Measurements from ENCODE around the gene EHMT2. TPM values are rescaled to one million over a fixed set of nuclear protein-coding genes. Genes with fewer than 3 reads are reported as not detected.
A peak's percentile ranks its signal among the peaks of the same experiment; 100 is the strongest.

EHMT2 gene
- total RNA-seq (2012; rRNA removed): 36.4 and 38.0 TPM in 2 replicates
- polyA plus RNA-seq (2012; rRNA removed): 47.7 and 51.2 TPM in 2 replicates
- 31.6 and 49.6 TPM in 2 replicates for polyA plus RNA-seq (2012; cell fraction: cytosol; rRNA removed)
- polyA plus RNA-seq (2012; cell fraction: nucleus; rRNA removed; ENCODE audit: low replicate concordance): 155 and 310 TPM in 2 replicates
- Bru-seq, nascent RNA: percentile 59 among the genes with signal in this experiment
- BruChase-seq, experiment 1, labeled RNA remaining after a 6-hour chase: percentile 80 among the genes with signal in this experiment
- BruChase-seq, experiment 2, labeled RNA remaining after a 2-hour chase: percentile 72 among the genes with signal in this experiment
- long read RNA-seq, transcript EHMT2-203 (28 exons, 3,965 nt): major isoform, 14 of 51 reads
- long read RNA-seq, partial matches to known transcripts: 26 of 51 reads
- long read RNA-seq, other reads (novel, unspliced or antisense): 7 of 51 reads

GRCh38 chr6:31897612-31898382, at the start of gene EHMT2:
Gene EHMT2, minus strand, starts transcription at chr6:31897698. Its CDS starts 21 bp downstream, at chr6:31897677.
- H4K8ac ChIP-seq (ENCODE audit: low read depth in 2 of 2, low read length in 2 of 2): peak within 1 kb of the TSS; percentile 65 to 80; a peak in 3 of 4 replicates
- H2BK120ac ChIP-seq (ENCODE audit: low read depth, low read length): peak within 1 kb of the TSS; percentile 50; the same call in 1 of the 2 replicates
- peak within 1 kb of the TSS; percentile 63 for H2BK5ac ChIP-seq (ENCODE audit: low read depth, low read length, poor library complexity, severe bottlenecking)
- peak within 1 kb of the TSS; percentile 93 for H2AK9ac ChIP-seq (replicated peaks; ENCODE audit: low read depth, low read length, poor library complexity)
- peak; percentile 68 for DNase-seq
- peaks cover 7% of the 10 kb centered on the region for H4K20me1 ChIP-seq (ENCODE audit: insufficient read depth, low read length)
- in situ Hi-C loops (cut with MboI; ENCODE audit: low sequenced_read_pairs) (no loop called here), intact Hi-C loops (cut with micrococcal nuclease) (loop anchor here (1.0 kb wide), 1 partner anchor 55 kb away; no protein-coding TSS in a partner anchor), dilution Hi-C loops (cut with HindIII; ENCODE audit: low sequenced_read_pairs, unreplicated experiment) (no loop called here)
- ATAC-seq (ENCODE audit: low read depth): peak; percentile 48
- peak within 1 kb of the TSS; percentile 50; the same call in 1 of the 3 replicates for H2BK15ac ChIP-seq (ENCODE audit: low read depth, low read length)
- H3K4me1 ChIP-seq (ENCODE audit: control insufficient read depth, insufficient read depth, low read length): peaks cover 10% of the 10 kb centered on the region
- H3K9ac ChIP-seq (ENCODE audit: low read depth, low read length): peak within 1 kb of the TSS; percentile 91
- peak within 1 kb of the TSS; percentile 80 for H4K91ac ChIP-seq (ENCODE audit: insufficient read depth, low read depth, low read length)
- peak within 1 kb of the TSS; percentile 80 for H3K4ac ChIP-seq (ENCODE audit: low read depth, low read length)
- peak within 1 kb of the TSS; percentile 92 for H3K4me3 ChIP-seq (ENCODE audit: insufficient read depth, low read depth, low read length)
- peak within 1 kb of the TSS; percentile 93 for H2AFZ ChIP-seq (replicated peaks; ENCODE audit: low read length, poor library complexity)
- no peaks in the 10 kb centered on the region for H3K27me3 ChIP-seq (ENCODE audit: control insufficient read depth, insufficient read depth, low read length)
- H3K36me3 ChIP-seq (ENCODE audit: control insufficient read depth, insufficient read depth, low read length): peaks cover 18% of the 10 kb centered on the region
- no peak within 1 kb of the TSS for H2BK20ac ChIP-seq (ENCODE audit: low read depth, low read length)
- WGBS, 2 experiments (ENCODE audit: extremely low coverage in 2 of 2, insufficient read length in 1 of 2): 0% methylated on average over 20 of the region's 49 CpGs; no CpG with 5 or more reads in 1 of the 2 experiments
- peak within 1 kb of the TSS; percentile 80 for H2AK5ac ChIP-seq (ENCODE audit: low read depth, low read length)
- peak within 1 kb of the TSS; percentile 80 for H3K27ac ChIP-seq (ENCODE audit: insufficient read depth, low read length)
- H3K14ac ChIP-seq (replicated peaks; ENCODE audit: low read depth, low read length): peak within 1 kb of the TSS; percentile 86
- H3K56ac ChIP-seq (ENCODE audit: extremely low read depth, insufficient read depth, low read length): peak within 1 kb of the TSS; percentile 80
- TSS peak; percentile 65 for BruUV-seq (replicated peaks)
- H3K18ac ChIP-seq (ENCODE audit: low read depth, low read length): peak within 1 kb of the TSS; percentile 58
- POLR2A ChIA-PET (ENCODE audit: unreplicated experiment): interaction anchor here (0.6 to 1.2 kb wide), 2 partner anchors 55 to 273 kb away, joined by 3 read pairs; no protein-coding TSS in a partner anchor
- CTCF ChIA-PET: interaction anchor here (1.0 kb wide), 1 partner anchor 9 kb away, joined by 3 read pairs; no protein-coding TSS in a partner anchor
- peaks cover 27 to 58% of the 10 kb centered on the region in 2 experiments for H3K79me1 ChIP-seq (ENCODE audit: low read depth in 1 of 2, low read length in 2 of 2)
- no peaks in the 10 kb centered on the region for H3K9me3 ChIP-seq (ENCODE audit: control insufficient read depth, insufficient read depth, low read length)
- peak within 1 kb of the TSS; percentile 56 for H4K5ac ChIP-seq (ENCODE audit: low read depth, low read length)
- peak within 1 kb of the TSS; percentile 81 for H3K23ac ChIP-seq (ENCODE audit: low read depth, low read length)
- H3K4me2 ChIP-seq (ENCODE audit: low read depth, low read length): peak within 1 kb of the TSS; percentile 94
- peaks cover 2% of the 10 kb centered on the region; the same call in 1 of the 2 replicates for H3K9me1 ChIP-seq (ENCODE audit: insufficient read depth, low read length)
- TF ChIP-seq NFE2L2 (IDR thresholded peaks at IDR 0.05; ENCODE audit: low read depth, low read length) (no peak), USF2 (IDR thresholded peaks at IDR 0.05; ENCODE audit: low read depth, low read length) (peak; percentile 97), MXI1 (IDR thresholded peaks at IDR 0.05; ENCODE audit: borderline replicate concordance, low read depth, low read length) (peak; percentile 31; the same call in 1 of the 2 replicates), CTCF (conservative IDR thresholded peaks at IDR 0.05; ENCODE audit: low read depth, low read length) (no peak), RFX5 (IDR thresholded peaks at IDR 0.05; ENCODE audit: low read depth, low read length) (no peak), SMC3 (IDR thresholded peaks at IDR 0.05; ENCODE audit: low read depth, low read length) (no peak), CEBPB (IDR thresholded peaks at IDR 0.05; ENCODE audit: low read depth, low read length) (no peak), MAZ (IDR thresholded peaks at IDR 0.05; ENCODE audit: borderline replicate concordance, low read depth, low read length) (peak; percentile 99), MAFK (IDR thresholded peaks at IDR 0.05; ENCODE audit: low read depth, low read length) (no peak), RAD21 (IDR thresholded peaks at IDR 0.05; ENCODE audit: low read length) (no peak; the same call in none of the 2 replicates), RCOR1 (IDR thresholded peaks at IDR 0.05; ENCODE audit: insufficient replicate concordance, low read length) (no peak)
